GM12892 (cell line): ENCODE measurements around the gene ZIC2.

ENCODE experiments used
- DNase-seq: peaks from one replicate; pipeline ENCODE4 v3.0.0; 2011; ENCODE audit not compliant: insufficient read length
- FAIRE-seq: peaks from 2 replicates; lab custom pipeline; 2011; peaks lifted over from hg19 to GRCh38; lab: Jason Lieb, UNC
- POLR2A ChIP-seq: IDR thresholded peaks from 2 replicates; pipeline ENCODE4 v1.6.1; 2011; ENCODE audit warnings: low read depth, low read length, control low read depth
- POLR2AphosphoS5 ChIP-seq: IDR thresholded peaks from 2 replicates; pipeline ENCODE4 v1.6.1; 2011; ENCODE audit warnings: low read depth, low read length, control low read depth
- TAF1 ChIP-seq: IDR thresholded peaks from 2 replicates; pipeline ENCODE4 v1.6.1; 2011; ENCODE audit warnings: low read depth, mild to moderate bottlenecking, control low read depth, low read length, borderline replicate concordance

Gene ZIC2

DNA sequence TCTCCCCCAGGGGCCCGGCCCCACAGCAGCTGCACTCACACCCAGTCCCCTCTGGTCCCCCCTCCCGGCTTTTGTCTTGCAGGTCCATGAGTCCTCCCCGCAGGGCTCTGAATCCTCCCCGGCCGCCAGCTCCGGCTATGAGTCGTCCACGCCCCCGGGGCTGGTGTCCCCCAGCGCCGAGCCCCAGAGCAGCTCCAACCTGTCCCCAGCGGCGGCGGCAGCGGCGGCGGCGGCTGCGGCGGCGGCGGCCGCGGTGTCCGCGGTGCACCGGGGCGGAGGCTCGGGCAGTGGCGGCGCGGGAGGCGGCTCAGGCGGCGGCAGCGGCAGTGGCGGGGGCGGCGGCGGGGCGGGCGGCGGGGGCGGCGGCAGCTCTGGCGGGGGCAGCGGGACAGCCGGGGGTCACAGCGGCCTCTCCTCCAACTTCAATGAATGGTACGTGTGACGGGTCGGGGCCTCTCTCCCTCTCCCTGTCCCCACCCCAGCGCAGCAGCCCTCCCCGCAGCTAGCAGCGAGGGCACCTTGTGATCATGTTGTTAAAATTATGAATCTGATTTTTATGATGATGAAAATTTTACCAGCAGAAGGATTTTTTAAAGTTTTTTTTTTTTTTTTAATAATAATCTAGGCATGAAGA is 3.8 kb downstream of the ZIC2 start:
- TF ChIP-seq POLR2A = no peak
- TF ChIP-seq POLR2AphosphoS5 = no peak
- TF ChIP-seq TAF1 = no peak
- DNase-seq (no peak), FAIRE-seq (no peak)

DNA sequence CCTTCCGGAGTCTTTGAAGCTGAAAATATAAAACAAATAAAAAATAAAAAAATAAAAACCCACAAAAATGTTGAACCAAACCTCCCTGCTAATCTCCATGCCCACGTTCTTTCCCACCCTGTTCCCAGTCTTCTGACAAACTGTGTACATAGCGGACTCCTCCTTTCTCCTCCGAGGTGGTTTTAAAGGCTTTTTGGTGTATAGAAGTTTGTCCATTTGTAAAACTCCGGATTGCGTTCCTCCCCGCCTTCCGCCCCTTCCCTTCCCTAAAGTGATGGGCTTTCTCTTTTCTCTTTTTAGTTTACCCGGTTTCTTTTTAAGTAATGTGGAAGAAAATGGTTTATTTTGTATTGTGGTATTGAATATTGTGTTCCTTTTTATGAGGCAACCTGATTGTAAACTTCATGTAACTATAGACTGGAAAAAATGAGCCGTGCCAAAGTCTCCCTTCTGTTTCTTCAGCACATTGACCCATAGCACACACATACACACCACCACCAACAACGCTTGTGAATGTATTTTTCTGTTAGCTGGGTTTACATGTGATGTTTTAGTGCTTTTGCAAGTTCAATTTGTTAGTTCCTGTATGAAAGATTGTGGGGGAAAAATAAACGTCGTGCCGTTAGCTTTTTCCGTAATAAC is 4.4 kb downstream of the ZIC2 start:
- TF ChIP-seq TAF1 (no peak), POLR2AphosphoS5 (no peak), POLR2A (no peak)
- FAIRE-seq = no peak
- no peak for DNase-seq

DNA sequence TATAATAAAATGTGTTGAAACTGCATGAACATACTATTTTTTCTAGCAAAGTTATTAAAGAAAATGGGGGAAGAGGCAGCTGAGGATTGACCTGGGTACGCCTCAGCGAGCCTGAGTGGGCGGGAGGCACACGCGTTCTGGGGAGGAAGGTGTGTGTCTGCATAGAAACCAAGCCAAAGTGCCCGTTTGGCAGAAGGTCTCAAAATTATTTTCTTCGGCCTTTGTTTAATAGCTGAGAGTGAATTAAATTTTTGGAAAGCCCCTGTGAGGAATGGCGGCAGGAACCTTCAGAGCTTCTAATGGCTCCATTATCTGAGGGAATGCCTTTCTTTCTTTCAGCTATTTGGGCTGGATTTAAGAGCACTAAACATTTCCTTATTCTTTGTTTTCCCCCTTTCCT is 5.2 kb downstream of the ZIC2 start:
- no peak for FAIRE-seq
- no peak for DNase-seq
- TF ChIP-seq TAF1 = no peak
- no peak for TF ChIP-seq POLR2AphosphoS5
- TF ChIP-seq POLR2A = no peak

DNA sequence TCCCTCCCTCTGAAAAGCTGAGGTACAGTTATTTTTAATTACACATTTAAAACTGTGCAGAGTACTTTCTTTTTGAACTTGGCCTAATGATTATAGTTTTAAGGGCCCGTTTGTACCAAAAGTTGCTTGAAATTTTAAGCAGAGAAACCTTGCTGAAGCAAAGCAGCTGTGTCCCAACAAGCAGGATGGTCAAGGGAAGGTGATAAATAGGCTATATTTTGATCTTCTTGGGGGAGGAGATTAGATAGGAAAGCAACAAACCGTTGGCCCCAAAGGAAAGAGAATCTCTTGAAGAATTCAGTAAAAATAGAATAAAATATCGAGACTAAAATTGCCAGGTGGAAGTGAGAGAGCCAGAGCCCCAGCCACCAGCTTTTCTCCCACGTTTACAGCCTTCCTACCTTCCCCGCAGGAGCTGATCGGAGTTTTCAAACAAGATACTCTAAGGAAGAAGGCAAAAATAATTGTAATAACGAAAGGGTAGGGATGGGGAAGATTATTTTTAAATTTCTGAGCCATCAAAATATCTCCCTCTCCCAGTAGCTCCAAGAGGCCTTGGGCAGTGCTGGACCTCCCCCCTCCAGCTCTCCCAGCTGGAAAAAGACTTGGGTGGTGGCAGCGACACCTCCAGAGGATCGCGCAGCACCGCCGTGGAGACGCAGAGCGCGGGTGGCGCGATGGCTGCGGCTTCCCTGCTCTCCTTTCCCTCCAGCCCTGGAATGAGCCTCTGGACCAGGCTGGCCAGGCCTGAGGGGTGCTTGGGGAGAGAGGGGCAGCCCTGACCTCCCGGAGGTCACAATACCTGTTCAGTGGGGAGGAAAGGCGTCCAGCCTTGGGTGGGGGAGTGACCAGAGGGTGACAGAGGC is 5.8 kb downstream of the ZIC2 start:
- DNase-seq (no peak), FAIRE-seq (no peak)
- no peak for TF ChIP-seq POLR2AphosphoS5
- no peak for TF ChIP-seq POLR2A
- TF ChIP-seq TAF1 = no peak

DNA sequence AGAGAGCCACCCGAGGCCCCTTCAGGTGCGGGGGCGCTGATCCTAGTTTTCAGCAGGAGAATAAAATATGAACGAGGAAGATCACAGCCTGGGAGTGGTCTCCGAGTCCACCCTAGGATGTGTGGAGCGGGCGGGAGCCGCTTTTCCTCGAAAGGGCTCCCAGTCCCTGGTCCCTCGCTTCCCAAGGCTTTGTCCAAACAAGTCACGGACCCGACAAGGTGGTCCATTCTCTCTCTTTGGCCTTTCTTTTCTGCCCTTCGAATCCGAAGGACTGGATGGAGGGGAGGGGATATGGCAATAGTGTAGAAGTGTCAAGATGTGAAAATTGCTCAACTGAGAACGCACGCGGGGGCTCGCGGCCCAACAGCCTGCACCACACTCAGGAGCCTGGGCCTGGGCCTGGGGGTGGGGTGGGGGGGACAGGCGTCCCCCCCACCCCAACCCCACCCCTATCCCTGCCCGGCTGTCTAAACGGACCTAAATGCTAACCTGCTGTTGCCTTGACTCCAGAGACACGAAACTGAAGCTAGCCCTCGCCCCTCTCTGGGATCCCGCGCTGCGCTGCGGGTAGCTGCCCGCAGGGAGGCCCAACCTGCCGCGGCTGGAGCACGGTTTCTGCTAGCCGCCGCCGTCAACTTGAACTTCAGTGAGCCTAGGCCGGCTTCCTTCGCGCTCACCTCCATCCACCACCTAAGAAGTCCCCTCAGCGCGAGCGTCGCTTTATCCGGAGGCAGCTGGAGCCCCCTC is 7.1 kb downstream of the ZIC2 start:
- TF ChIP-seq POLR2A (no peak), TAF1 (no peak), POLR2AphosphoS5 (no peak)

DNA sequence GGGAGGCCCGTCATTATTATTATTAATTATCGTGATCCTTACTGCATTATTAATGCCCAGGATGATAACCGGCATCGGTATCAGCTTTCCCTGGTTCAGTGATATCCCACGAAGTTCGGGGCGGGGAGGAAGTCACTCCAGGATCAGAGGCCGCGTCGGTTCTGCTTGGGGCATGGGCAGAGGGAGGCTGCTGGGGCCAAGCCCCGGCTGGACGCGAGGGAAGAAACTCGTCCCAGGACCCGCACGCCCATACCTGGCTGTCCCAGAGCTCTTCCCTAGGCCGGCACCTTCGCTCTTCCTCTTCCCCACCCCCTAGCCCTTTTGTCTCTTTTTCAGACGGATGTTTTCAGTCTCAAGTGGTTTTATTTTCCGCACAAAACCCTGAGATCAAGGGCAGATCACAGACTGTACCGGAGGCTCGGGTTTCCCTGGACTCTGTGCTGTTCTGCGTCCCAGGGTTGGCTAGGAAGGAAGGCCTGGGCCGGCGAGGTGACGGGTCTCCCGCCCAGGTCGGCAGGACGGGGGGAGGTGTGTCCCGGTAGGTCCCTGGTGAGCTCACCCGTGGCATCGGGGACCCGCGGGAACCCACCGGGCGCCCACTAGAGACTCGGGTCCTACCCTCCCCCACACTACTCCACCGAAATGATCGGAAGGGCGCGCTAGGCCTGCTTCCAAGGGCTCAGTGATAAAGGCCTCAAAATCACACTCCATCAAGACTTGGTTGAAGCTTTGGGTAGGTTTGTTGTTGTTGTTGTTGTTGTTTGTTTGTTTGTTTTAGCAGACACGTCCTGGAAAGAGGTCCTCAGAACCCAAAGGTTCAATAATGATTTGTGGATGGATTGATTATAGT is 7.9 kb downstream of the ZIC2 start:
- FAIRE-seq (no peak), DNase-seq (no peak)
- TF ChIP-seq POLR2A = no peak
- no peak for TF ChIP-seq TAF1
- TF ChIP-seq POLR2AphosphoS5 = no peak

More for the DNA sequence above, 7.1 kb downstream of the ZIC2 start:
- FAIRE-seq (no peak), DNase-seq (no peak)

DNA sequence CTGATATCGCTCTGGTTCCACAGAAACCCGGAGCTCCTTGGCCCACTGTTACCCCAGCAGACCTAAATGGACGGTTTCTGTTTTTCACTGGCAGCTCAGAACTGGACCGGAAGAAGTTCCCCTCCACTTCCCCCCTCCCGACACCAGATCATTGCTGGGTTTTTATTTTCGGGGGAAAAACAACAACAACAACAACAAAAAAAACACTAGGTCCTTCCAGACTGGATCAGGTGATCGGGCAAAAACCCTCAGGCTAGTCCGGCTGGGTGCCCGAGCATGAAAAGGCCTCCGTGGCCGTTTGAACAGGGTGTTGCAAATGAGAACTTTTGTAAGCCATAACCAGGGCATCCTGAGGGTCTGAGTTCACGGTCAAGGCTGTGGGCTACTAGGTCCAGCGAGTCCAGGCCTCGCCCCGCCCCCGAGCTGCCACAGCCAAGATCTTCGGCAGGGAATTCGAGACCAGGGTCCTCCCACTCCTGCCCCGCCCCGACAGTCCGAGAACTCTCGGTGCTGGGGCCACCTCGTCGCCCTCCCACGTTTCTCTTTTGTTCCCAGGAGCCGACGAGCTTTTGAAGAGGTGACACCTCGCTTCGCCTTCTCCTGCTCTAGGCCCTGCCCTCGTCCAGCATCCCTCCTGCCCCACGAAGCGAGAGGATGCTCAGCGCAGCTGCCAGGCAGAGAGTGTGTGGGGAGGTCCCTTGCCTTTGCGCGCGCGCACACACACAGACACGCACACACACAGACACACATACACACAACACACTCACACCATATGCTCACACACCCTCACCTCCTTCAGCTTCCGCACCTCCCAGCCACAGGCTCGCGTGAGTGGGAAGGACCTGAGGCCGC is 8.8 kb downstream of the ZIC2 start:
- FAIRE-seq = no peak
- no peak for DNase-seq
- TF ChIP-seq POLR2AphosphoS5 (no peak), POLR2A (no peak), TAF1 (no peak)

DNA sequence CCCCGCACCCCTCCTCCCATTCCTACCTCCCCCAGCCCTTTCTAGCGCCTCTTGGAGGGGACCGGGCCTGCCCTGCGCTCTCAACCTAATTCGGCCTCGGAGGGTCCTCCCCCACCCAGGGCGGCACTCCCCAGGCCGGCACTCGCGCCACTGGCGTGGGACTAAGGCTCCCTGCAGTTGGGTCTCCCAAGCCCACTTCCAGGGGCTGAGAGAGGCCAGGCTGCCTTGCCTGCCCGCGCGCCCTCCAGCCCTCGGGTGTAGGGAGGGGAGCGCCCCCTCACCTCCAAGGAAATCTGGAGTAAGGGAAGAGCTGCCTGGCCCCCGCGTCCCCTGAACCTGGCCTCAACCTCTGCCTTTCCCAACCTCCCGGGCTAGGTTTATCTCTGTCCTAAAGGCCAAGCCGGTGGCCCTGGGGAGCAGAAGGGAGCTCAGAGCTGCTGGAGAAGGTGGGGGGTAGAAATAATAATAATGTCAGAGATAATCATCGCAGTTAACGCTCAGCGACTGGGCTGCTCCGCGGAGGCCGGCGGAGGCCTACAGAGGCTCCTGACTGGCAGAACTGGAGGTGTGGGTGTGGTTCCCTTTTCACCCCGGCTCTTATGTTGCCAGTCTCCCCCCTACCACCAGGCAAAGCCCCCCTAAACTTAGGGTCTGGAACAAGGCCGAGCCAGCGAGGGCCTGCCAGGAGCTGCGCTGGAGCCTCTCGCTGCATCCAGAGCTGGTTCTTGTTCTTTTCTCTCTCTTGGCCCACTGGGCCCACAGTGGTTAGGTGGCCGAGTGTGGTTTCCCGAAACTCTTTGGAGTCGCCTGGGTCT is 9.6 kb downstream of the ZIC2 start:
- FAIRE-seq = no peak
- no peak for DNase-seq
- TF ChIP-seq TAF1 = no peak
- no peak for TF ChIP-seq POLR2A
- no peak for TF ChIP-seq POLR2AphosphoS5

DNA sequence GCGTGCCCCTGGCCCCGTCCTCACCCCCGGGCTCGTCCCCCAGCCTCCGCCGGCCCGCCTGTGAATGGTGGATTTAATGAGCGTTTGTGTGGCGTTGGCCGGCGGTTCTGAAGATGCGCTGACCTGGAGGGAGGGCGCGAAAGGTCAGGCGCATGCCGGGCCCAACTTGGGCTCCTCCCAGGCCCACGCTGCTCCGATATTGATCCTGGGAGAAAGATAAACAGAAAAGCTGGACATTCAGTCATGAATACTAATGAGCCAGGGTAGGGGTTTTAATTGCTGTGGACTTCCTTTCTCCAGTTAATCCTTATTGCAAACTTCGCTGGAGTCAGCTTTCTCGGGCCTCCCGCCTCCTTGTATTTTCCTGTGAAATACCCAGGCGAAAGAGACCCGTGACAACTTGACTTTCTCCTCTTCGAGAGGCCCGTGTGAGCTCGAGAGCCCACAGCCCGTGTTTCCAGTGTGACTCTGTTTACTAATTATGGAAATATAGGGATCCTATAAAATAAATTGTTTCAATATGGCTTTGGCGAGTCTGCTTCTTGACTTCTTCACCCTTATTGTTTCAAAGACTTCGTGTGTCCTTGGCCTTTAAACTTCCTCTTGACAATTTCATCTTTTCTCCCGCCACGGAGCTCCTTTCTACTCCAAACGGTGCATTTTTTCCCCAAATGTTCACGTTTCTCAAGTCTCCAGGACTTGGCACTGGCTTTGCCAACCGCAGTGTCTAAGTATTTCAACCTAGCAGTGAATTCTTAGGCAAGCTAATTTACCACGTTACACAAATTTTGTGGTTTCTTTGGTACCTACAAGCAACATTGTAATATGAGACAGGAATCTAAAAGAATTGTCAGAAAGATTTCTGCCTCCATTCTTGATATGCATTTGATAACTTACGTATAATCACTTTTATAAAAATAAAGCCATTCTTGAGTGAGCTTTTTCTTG is 10.5 kb downstream of the ZIC2 start:
- FAIRE-seq = no peak
- no peak for DNase-seq
- TF ChIP-seq TAF1 (no peak), POLR2AphosphoS5 (no peak), POLR2A (no peak)
